SK-N-SH (cell line): ENCODE data around the gene CLRN3. TPM values are rescaled to one million over a fixed set of nuclear protein-coding genes. Genes with fewer than 3 reads are reported as not detected.

Source experiments
- CTCF ChIA-PET: fragments of 300-600, 350-600 bp; formaldehyde crosslinking; extraction: SDS; loops from one replicate; lab custom pipeline; 2021; lab: Yijun Ruan, JAX
- POLR2A ChIA-PET: fragments of 350-600 bp; sonication (Branson Sonifier 250); formaldehyde crosslinking; extraction: SDS; loops from one replicate; lab custom pipeline; 2020; ENCODE audit warnings: antibody characterized with exemption, inconsistent platforms; lab: Yijun Ruan, JAX
- DNase-seq: peaks from one replicate; pipeline ENCODE4 v3.0.0; 2012
- H2AFZ ChIP-seq: fragments of 200-600 bp; sonication (generic); 2 replicates; pipeline ENCODE4 v1.8.1; 2016; ENCODE audit warnings: antibody characterized with exemption, mild to moderate bottlenecking, low read depth
- H3F3A ChIP-seq: fragments of 200-600 bp; sonication (generic); replicated peaks from 2 replicates; pipeline ENCODE3; 2016; ENCODE audit warnings: antibody characterized with exemption, mild to moderate bottlenecking; ENCODE audit not compliant: insufficient read depth
- H3K27ac ChIP-seq, 2 experiments: fragments of 200-500 bp in 1 of 2; fragments of 200-600 bp in 1 of 2; sonication (Bioruptor generic) in 1 of 2; sonication (generic), shearing (Covaris generic) in 1 of 2; 2 replicates each; pipeline versions ENCODE4 v1.5.1 to v1.6.1; 2014 to 2016; ENCODE audit warnings: low read depth in 2 of 2, inconsistent platforms in 1 of 2, low read length in 1 of 2, mild to moderate bottlenecking in 1 of 2, mixed read lengths in 1 of 2
- H3K27me3 ChIP-seq: fragments of 200-600 bp; sonication (generic), shearing (Covaris generic); 2 replicates; pipeline ENCODE4 v1.6.1; 2016; ENCODE audit warnings: mixed run types; ENCODE audit not compliant: insufficient read depth
- H3K36me3 ChIP-seq, 2 experiments: fragments of 200-500 bp in 1 of 2; fragments of 200-600 bp in 1 of 2; sonication (Bioruptor generic) in 1 of 2; sonication (generic) in 1 of 2; replicated peaks in 1 of 2; 2 replicates each; pipeline versions ENCODE3 to v1.5.1; 2014 to 2016; ENCODE audit warnings: low read length in 1 of 2, mild to moderate bottlenecking in 1 of 2; ENCODE audit not compliant: insufficient read depth in 2 of 2, control insufficient read depth in 1 of 2
- H3K4me1 ChIP-seq, 2 experiments: fragments of 200-500 bp in 1 of 2; fragments of 200-600 bp in 1 of 2; sonication (Bioruptor generic) in 1 of 2; sonication (generic), shearing (Covaris generic) in 1 of 2; 2 replicates each; pipeline versions ENCODE4 v1.5.1 to v1.6.1; 2014 to 2016; ENCODE audit warnings: low read depth in 1 of 2, low read length in 1 of 2, mixed run types in 1 of 2; ENCODE audit not compliant: insufficient read depth in 2 of 2, control insufficient read depth in 1 of 2
- H3K4me2 ChIP-seq: fragments of 200-600 bp; sonication (generic), shearing (Covaris generic); 2 replicates; pipeline ENCODE4 v1.6.1; 2017; ENCODE audit warnings: mixed run types
- H3K4me3 ChIP-seq, 2 experiments: fragments of 200-500 bp in 1 of 2; fragments of 200-600 bp in 1 of 2; sonication (Bioruptor generic) in 1 of 2; sonication (generic), shearing (Covaris generic) in 1 of 2; 2 replicates each; pipeline versions ENCODE4 v1.5.1 to v1.8.1; 2014 to 2016; ENCODE audit warnings: low read depth in 2 of 2, inconsistent platforms in 1 of 2, low read length in 1 of 2, mild to moderate bottlenecking in 1 of 2, mixed read lengths in 1 of 2, moderate library complexity in 1 of 2
- H3K79me2 ChIP-seq: fragments of 200-600 bp; sonication (generic); 2 replicates; pipeline ENCODE4 v1.8.1; 2017; ENCODE audit warnings: mild to moderate bottlenecking; ENCODE audit not compliant: insufficient read depth
- H3K9ac ChIP-seq: fragments of 200-600 bp; sonication (generic); 2 replicates; pipeline ENCODE4 v1.6.1; 2017; ENCODE audit warnings: mixed run types
- H3K9me2 ChIP-seq: fragments of 200-600 bp; sonication (generic); 2 replicates; pipeline ENCODE4 v1.6.1; 2017; ENCODE audit warnings: mixed run types
- H3K9me3 ChIP-seq: fragments of 200-600 bp; sonication (generic); 2 replicates; pipeline ENCODE4 v1.6.1; 2017; ENCODE audit warnings: mixed run types, mild to moderate bottlenecking, moderate library complexity
- H4K20me1 ChIP-seq: fragments of 200-600 bp; sonication (generic); 2 replicates; pipeline ENCODE4 v1.6.1; 2017; ENCODE audit warnings: mild to moderate bottlenecking, mixed run types; ENCODE audit not compliant: insufficient read depth
- CHD2 ChIP-seq: fragments of 150-350 bp; IDR thresholded peaks from 2 replicates; pipeline ENCODE4 v1.6.1; 2018; ENCODE audit warnings: low read length; ENCODE audit not compliant: partially characterized antibody
- CTCF ChIP-seq: fragments of 200-600 bp; sonication (generic); IDR thresholded peaks from 2 replicates; pipeline ENCODE4 v1.6.1; 2017; ENCODE audit warnings: antibody characterized with exemption, mild to moderate bottlenecking, moderate library complexity
- EP300 ChIP-seq, 2 experiments: IDR thresholded peaks; 2 replicates each; pipeline versions ENCODE4 v1.4.0 to v1.6.1; 2012; ENCODE audit warnings: borderline replicate concordance in 1 of 2, low read depth in 1 of 2, low read length in 1 of 2
- EZH2phosphoT487 ChIP-seq: fragments of 200-600 bp; sonication (generic); IDR thresholded peaks from 2 replicates; pipeline ENCODE4 v1.6.1; 2017; ENCODE audit warnings: low read depth, mixed run types, mild to moderate bottlenecking, antibody characterized with exemption, moderate library complexity, borderline replicate concordance
- FOSL2 ChIP-seq: IDR thresholded peaks from 2 replicates; pipeline ENCODE4 v1.4.0; 2012; ENCODE audit warnings: low read depth, mild to moderate bottlenecking, moderate library complexity, borderline replicate concordance
- FOXM1 ChIP-seq: IDR thresholded peaks from 2 replicates; pipeline ENCODE4 v1.4.0; 2012; ENCODE audit warnings: low read depth, mild to moderate bottlenecking
- GATA2 ChIP-seq: sonication (generic); formaldehyde crosslinking; IDR thresholded peaks from 2 replicates; pipeline ENCODE4 v1.5.0; 2020; ENCODE audit warnings: mild to moderate bottlenecking, missing genetic modification reagents
- IRF3 ChIP-seq: fragments of 150-350 bp; IDR thresholded peaks from 2 replicates; pipeline ENCODE4 v1.6.1; 2016; ENCODE audit warnings: mild to moderate bottlenecking, low read depth, low read length
- MAX ChIP-seq: IDR thresholded peaks from 2 replicates; pipeline ENCODE4 v1.4.0; 2012; ENCODE audit warnings: low read depth
- MXI1 ChIP-seq: IDR thresholded peaks from 2 replicates; pipeline ENCODE4 v1.6.1; 2012; ENCODE audit warnings: mild to moderate bottlenecking, low read depth, low read length, improper control_type of control experiment
- PBX3 ChIP-seq: IDR thresholded peaks from 2 replicates; pipeline ENCODE4; 2012
- REST ChIP-seq: IDR thresholded peaks from 2 replicates; pipeline ENCODE4 v1.6.1; 2012; ENCODE audit warnings: mild to moderate bottlenecking, low read depth, low read length, moderate library complexity
- SMC3 ChIP-seq: IDR thresholded peaks from 2 replicates; pipeline ENCODE4 v1.6.1; 2012; ENCODE audit warnings: low read depth, low read length, improper control_type of control experiment
- TAF1 ChIP-seq: IDR thresholded peaks from 2 replicates; pipeline ENCODE4 v1.6.1; 2012; ENCODE audit warnings: low read depth, mild to moderate bottlenecking, low read length, moderate library complexity, borderline replicate concordance
- TCF12 ChIP-seq: IDR thresholded peaks from 2 replicates; pipeline ENCODE4 v1.4.0; 2012
- TEAD4 ChIP-seq: IDR thresholded peaks from 2 replicates; pipeline ENCODE4 v1.4.0; 2012; ENCODE audit warnings: mild to moderate bottlenecking, borderline replicate concordance; ENCODE audit not compliant: insufficient read depth
- WGBS: methylation state at CpG from one replicate; pipeline ENCODE4 v1.1.6; 2017; ENCODE audit warnings: low lambda C conversion rate; 5-methylcytosine and 5-hydroxymethylcytosine counted together
- polyA plus RNA-seq, 3 experiments: library from polyadenylated mRNA; depleted of rRNA; stranded (reverse); fragments of >200 nt; gene quantifications; 2 replicates each; pipeline ENCODE4 v1.2.3, GENCODE V29; 2012

Gene CLRN3
- polyA plus RNA-seq, 1 of the 3 experiments (the other 2 are of a cell fraction) = 0.25 TPM

- H3K9me2 ChIP-seq = no peaks in the 10 kb centered on the region
- peak overlapping the region; percentile 79; the same call in 1 of the 2 replicates for H3K4me2 ChIP-seq
- POLR2A ChIA-PET = no interaction called here
- H2AFZ ChIP-seq = no peak overlapping the region
- no peaks in the 10 kb centered on the region for H3K27me3 ChIP-seq
- no peak for TF ChIP-seq MXI1
- peak in 1 of 2 experiments; percentile 33; a peak in 1 of 4 replicates for TF ChIP-seq EP300 (IDR thresholded peaks at IDR 0.05; ENCODE audit: borderline replicate concordance in 1 of 2, low read depth in 1 of 2, low read length in 1 of 2)
- no peaks in the 10 kb centered on the region; the same call in 1 of the 2 replicates for H3K79me2 ChIP-seq
- WGBS = 38% methylated on average over 1 of the region's 1 CpG
- H3K4me1 ChIP-seq = peaks cover 27 to 50% of the 10 kb centered on the region in 2 experiments; a peak in 3 of 4 replicates
- H3K27ac ChIP-seq = peak overlapping the region; percentile 56 to 94
- no peaks in the 10 kb centered on the region for H4K20me1 ChIP-seq
- DNase-seq = peak; percentile 38
- no peak overlapping the region for H3K4me3 ChIP-seq
- H3K9me3 ChIP-seq = no peaks in the 10 kb centered on the region
- CTCF ChIA-PET = interaction anchor here (1.2 to 11.2 kb wide), 7 partner anchors 9 to 155 kb away, joined by 3 to 73 read pairs (median 8); partner anchors contain the start of gene PTPRE
- H3K36me3 ChIP-seq = no peaks in the 10 kb centered on the region
- peak overlapping the region; percentile 57; the same call in 1 of the 2 replicates for H3K9ac ChIP-seq
- H3F3A ChIP-seq = peaks cover 26% of the 10 kb centered on the region
Measured at GRCh38 chr10:127923646-127924045, 30.9 kb upstream of the CLRN3 start.

GRCh38 chr10:127922675-127923366, 30.1 kb upstream of the CLRN3 start:
- Histone ChIP-seq H3K79me2 (no peaks in the 10 kb centered on the region; the same call in 1 of the 2 replicates), H4K20me1 (no peaks in the 10 kb centered on the region), H3K4me3 (no peak overlapping the region; a peak in 1 of 4 replicates), H3K9me2 (no peaks in the 10 kb centered on the region), H3K9ac (peak overlapping the region; percentile 57; the same call in 1 of the 2 replicates), H3K27me3 (no peaks in the 10 kb centered on the region), H3K36me3 (no peaks in the 10 kb centered on the region), H3K9me3 (no peaks in the 10 kb centered on the region), H3F3A (peaks cover 19% of the 10 kb centered on the region), H3K4me1 (peaks cover 22 to 43% of the 10 kb centered on the region in 2 experiments; a peak in 3 of 4 replicates), H2AFZ (peak overlapping the region; percentile 73; the same call in 1 of the 2 replicates), H3K27ac (peak overlapping the region; percentile 83 to 94), H3K4me2 (peak overlapping the region; percentile 79; the same call in 1 of the 2 replicates)
- 23% methylated on average over 12 of the region's 12 CpGs for WGBS
- POLR2A ChIA-PET = no interaction called here
- CTCF ChIA-PET = interaction anchor here (0.5 to 11.2 kb wide), 7 partner anchors 8 to 1114 kb away, joined by 3 to 73 read pairs (median 8); partner anchors contain the start of gene PTPRE
- DNase-seq = peak; percentile 54
- TF ChIP-seq EP300 (IDR thresholded peaks at IDR 0.05; ENCODE audit: borderline replicate concordance in 1 of 2, low read depth in 1 of 2, low read length in 1 of 2) (peak; percentile 66 to 81), GATA2 (CRISPR knock-in tag) (no peak), FOSL2 (peak; percentile 76), EZH2phosphoT487 (no peak), MAX (peak; percentile 77), TAF1 (no peak; the same call in 1 of the 2 replicates), REST (peak; percentile 40; the same call in 1 of the 2 replicates), FOXM1 (peak; percentile 77; the same call in 1 of the 2 replicates), IRF3 (no peak), CTCF (no peak), TCF12 (peak; percentile 90), TEAD4 (peak; percentile 89), PBX3 (peak; percentile 84), CHD2 (no peak), SMC3 (no peak; the same call in 1 of the 2 replicates)
